ENCODE data around the gene CLEC11A. TPM values are rescaled to one million over a fixed set of nuclear protein-coding genes. Genes with fewer than 3 reads are reported as not detected.

Gene CLEC11A
- total RNA-seq, 1 experiment from 2014 or later: 1.1 TPM

DNA sequence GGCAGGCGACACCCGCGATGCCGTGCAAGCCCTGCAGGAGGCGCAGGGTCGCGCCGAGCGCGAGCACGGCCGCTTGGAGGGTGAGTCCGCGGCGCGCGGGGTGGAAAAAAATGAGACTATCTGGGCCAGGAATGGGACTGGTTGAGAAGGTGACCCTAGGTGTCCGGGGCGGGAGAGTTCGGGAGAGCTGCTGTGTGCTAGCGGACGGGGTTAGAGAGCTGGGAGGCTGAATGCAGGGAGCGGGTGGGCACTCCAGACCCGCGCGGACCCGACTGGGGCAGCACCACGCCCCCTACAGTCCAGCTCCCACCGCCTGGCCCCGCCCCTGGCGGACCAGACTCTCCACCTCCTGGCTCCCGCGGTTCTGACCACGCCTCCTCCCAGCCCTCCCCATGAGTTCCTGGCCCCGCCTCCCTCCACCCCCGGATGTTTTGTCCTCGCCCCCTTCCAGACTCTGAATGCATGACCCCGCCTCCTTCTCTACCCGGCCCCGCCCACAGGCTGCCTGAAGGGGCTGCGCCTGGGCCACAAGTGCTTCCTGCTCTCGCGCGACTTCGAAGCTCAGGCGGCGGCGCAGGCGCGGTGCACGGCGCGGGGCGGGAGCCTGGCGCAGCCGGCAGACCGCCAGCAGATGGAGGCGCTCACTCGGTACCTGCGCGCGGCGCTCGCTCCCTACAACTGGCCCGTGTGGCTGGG lies 1.5 kb downstream of the CLEC11A start:
- Histone ChIP-seq H3K4me3 (ENCODE audit: low read depth, low read length) (peak overlapping the region; percentile 68), H3K4me1 (no peaks in the 10 kb centered on the region), H3K27me3 (replicated peaks; ENCODE audit: control insufficient read depth, insufficient read depth, low read length) (no peaks in the 10 kb centered on the region), H3K36me3 (ENCODE audit: control insufficient read depth, insufficient read depth, low read length) (no peaks in the 10 kb centered on the region), H3K9me3 (no peaks in the 10 kb centered on the region)
- H3K27ac Mint-ChIP-seq (ENCODE audit: unreplicated experiment): peak overlapping the region; percentile 61
- BruUV-seq (replicated peaks): no TSS peak
- peaks cover 10% of the 10 kb centered on the region for H3K4me1 Mint-ChIP-seq (ENCODE audit: low read depth, unreplicated experiment)
- H3K27me3 Mint-ChIP-seq (ENCODE audit: insufficient read depth, unreplicated experiment): peaks cover 20% of the 10 kb centered on the region
- peaks cover 6% of the 10 kb centered on the region for H3K36me3 Mint-ChIP-seq (ENCODE audit: insufficient read depth, unreplicated experiment)
- TF ChIP-seq, protein P1, sequence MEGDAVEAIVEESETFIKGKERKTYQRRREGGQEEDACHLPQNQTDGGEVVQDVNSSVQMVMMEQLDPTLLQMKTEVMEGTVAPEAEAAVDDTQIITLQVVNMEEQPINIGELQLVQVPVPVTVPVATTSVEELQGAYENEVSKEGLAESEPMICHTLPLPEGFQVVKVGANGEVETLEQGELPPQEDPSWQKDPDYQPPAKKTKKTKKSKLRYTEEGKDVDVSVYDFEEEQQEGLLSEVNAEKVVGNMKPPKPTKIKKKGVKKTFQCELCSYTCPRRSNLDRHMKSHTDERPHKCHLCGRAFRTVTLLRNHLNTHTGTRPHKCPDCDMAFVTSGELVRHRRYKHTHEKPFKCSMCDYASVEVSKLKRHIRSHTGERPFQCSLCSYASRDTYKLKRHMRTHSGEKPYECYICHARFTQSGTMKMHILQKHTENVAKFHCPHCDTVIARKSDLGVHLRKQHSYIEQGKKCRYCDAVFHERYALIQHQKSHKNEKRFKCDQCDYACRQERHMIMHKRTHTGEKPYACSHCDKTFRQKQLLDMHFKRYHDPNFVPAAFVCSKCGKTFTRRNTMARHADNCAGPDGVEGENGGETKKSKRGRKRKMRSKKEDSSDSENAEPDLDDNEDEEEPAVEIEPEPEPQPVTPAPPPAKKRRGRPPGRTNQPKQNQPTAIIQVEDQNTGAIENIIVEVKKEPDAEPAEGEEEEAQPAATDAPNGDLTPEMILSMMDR (IDR thresholded peaks at IDR 0.05; ENCODE audit: insufficient read depth in 1 of 2, low read depth in 1 of 2, low read length in 1 of 2, severe bottlenecking in 1 of 2, unreplicated experiment in 1 of 2): peak; percentile 52 to 78
- peak overlapping the region; percentile 76 for H3K4me3 Mint-ChIP-seq (ENCODE audit: unreplicated experiment)
- H3K9me3 Mint-ChIP-seq (ENCODE audit: unreplicated experiment): no peaks in the 10 kb centered on the region
- ChIA-PET CTCF (interaction anchor here (0.6 to 2.0 kb wide), 20 partner anchors 19 to 1229 kb away, joined by 3 to 20 read pairs (median 4); partner anchors contain the start of genes ACP4, JOSD2 and KCNC3), POLR2A (interaction anchor here (0.7 to 1.3 kb wide), 2 partner anchors 28 to 80 kb away, joined by 3 to 5 read pairs; no protein-coding TSS in a partner anchor)
- DNase-seq: peak; percentile 95 to 97
- intact Hi-C loops (cut with micrococcal nuclease; ENCODE audit: unreplicated experiment): loop anchor here (5.0 kb wide), 2 partner anchors 58 to 198 kb away; no protein-coding TSS in a partner anchor

DNA sequence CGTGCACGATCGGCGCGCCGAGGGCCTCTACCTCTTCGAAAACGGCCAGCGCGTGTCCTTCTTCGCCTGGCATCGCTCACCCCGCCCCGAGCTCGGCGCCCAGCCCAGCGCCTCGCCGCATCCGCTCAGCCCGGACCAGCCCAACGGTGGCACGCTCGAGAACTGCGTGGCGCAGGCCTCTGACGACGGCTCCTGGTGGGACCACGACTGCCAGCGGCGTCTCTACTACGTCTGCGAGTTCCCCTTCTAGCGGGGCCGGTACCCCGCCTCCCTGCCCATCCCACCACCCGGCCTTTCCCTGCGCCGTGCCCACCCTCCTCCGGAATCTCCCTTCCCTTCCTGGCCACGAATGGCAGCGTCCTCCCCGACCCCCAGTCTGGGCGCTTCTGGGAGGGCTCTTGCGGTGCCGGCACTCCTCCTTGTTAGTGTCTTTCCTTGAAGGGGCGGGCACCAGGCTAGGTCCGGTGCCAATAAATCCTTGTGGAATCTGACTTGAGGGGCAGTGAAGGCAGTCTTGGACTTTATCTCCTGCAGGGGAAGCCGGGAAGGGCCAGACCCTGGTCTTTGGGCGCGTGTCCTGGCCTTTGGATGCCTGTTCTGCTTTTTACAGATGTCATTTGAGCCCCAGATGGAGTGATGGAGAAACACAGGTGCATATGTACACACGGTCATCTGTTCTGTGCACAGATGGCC lies 2.2 kb downstream of the CLEC11A start:
- Histone ChIP-seq H3K4me1 (no peaks in the 10 kb centered on the region), H3K9me3 (no peaks in the 10 kb centered on the region), H3K27me3 (replicated peaks; ENCODE audit: control insufficient read depth, insufficient read depth, low read length) (no peaks in the 10 kb centered on the region), H3K36me3 (ENCODE audit: control insufficient read depth, insufficient read depth, low read length) (no peaks in the 10 kb centered on the region), H3K4me3 (ENCODE audit: low read depth, low read length) (peak overlapping the region; percentile 68)
- H3K4me1 Mint-ChIP-seq (ENCODE audit: low read depth, unreplicated experiment): peaks cover 10% of the 10 kb centered on the region
- no TSS peak for BruUV-seq (replicated peaks)
- CTCF ChIA-PET: interaction anchor here (0.6 to 2.0 kb wide), 20 partner anchors 20 to 1229 kb away, joined by 3 to 20 read pairs (median 4); partner anchors contain the start of genes ACP4, JOSD2 and KCNC3
- POLR2A ChIA-PET: interaction anchor here (0.7 to 1.3 kb wide), 2 partner anchors 27 to 79 kb away, joined by 3 to 5 read pairs; no protein-coding TSS in a partner anchor
- H3K9me3 Mint-ChIP-seq (ENCODE audit: unreplicated experiment): no peaks in the 10 kb centered on the region
- peak overlapping the region; percentile 76 for H3K4me3 Mint-ChIP-seq (ENCODE audit: unreplicated experiment)
- H3K27ac Mint-ChIP-seq (ENCODE audit: unreplicated experiment): peak overlapping the region; percentile 73
- intact Hi-C loops (cut with micrococcal nuclease; ENCODE audit: unreplicated experiment): loop anchor here (5.0 kb wide), 1 partner anchor 197 kb away; no protein-coding TSS in a partner anchor
- TF ChIP-seq, protein P1 (IDR thresholded peaks at IDR 0.05; ENCODE audit: insufficient read depth in 1 of 2, low read depth in 1 of 2, low read length in 1 of 2, severe bottlenecking in 1 of 2, unreplicated experiment in 1 of 2): no peak
- peaks cover 16% of the 10 kb centered on the region for H3K27me3 Mint-ChIP-seq (ENCODE audit: insufficient read depth, unreplicated experiment)
- peaks cover 6% of the 10 kb centered on the region for H3K36me3 Mint-ChIP-seq (ENCODE audit: insufficient read depth, unreplicated experiment)
- DNase-seq: no peak

DNA sequence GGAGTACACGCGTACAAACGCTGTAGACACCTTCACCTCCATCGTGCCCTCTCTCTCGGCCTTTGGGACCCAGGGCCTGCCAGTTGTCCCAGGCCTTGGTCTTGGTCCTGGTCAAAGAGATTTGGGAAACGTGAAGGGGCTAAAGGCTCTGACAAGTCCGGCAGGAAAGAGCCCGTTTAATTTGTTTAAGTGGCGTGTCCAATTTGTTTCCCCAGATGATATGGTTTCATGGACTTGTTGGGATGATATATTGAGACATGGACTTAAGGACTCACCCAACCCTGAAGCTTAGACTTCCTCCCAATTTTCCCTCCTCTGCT lies 2.7 kb downstream of the CLEC11A start:
- TSS peak; percentile 56 for BruUV-seq (replicated peaks)
- H3K27me3 ChIP-seq (replicated peaks; ENCODE audit: control insufficient read depth, insufficient read depth, low read length): no peaks in the 10 kb centered on the region

More for the DNA sequence above, 2.7 kb downstream of the CLEC11A start:
- Histone ChIP-seq H3K4me3 (ENCODE audit: low read depth, low read length) (peak overlapping the region; percentile 68), H3K36me3 (ENCODE audit: control insufficient read depth, insufficient read depth, low read length) (no peaks in the 10 kb centered on the region), H3K4me1 (no peaks in the 10 kb centered on the region), H3K9me3 (no peaks in the 10 kb centered on the region)
- ChIA-PET CTCF (no interaction called here), POLR2A (no interaction called here)
- intact Hi-C loops (cut with micrococcal nuclease; ENCODE audit: unreplicated experiment): loop anchor here (5.0 kb wide), 1 partner anchor 196 kb away; no protein-coding TSS in a partner anchor
- TF ChIP-seq, protein P1 (IDR thresholded peaks at IDR 0.05; ENCODE audit: insufficient read depth in 1 of 2, low read depth in 1 of 2, low read length in 1 of 2, severe bottlenecking in 1 of 2, unreplicated experiment in 1 of 2): no peak
- Mint-ChIP-seq H3K9me3 (ENCODE audit: unreplicated experiment) (no peaks in the 10 kb centered on the region), H3K4me3 (ENCODE audit: unreplicated experiment) (peak overlapping the region; percentile 76), H3K4me1 (ENCODE audit: low read depth, unreplicated experiment) (peaks cover 10% of the 10 kb centered on the region), H3K27me3 (ENCODE audit: insufficient read depth, unreplicated experiment) (peaks cover 11% of the 10 kb centered on the region), H3K27ac (ENCODE audit: unreplicated experiment) (no peak overlapping the region), H3K36me3 (ENCODE audit: insufficient read depth, unreplicated experiment) (peaks cover 6% of the 10 kb centered on the region)
- DNase-seq: no peak
